HG03139 (cell line): ENCODE measurements around the gene MCCD1.
"Not testable (repeated sequence)": the region's sequence is repeated elsewhere in the genome, so short reads cannot be mapped to it uniquely, and the experiment has no call there.

Source experiments
- ATAC-seq: cut with Tn5 transposase; IDR thresholded peaks from one replicate; pipeline ENCODE4 v1.9.1; 2021; ENCODE audit not compliant: unreplicated experiment

MCCD1 gene

GRCh38 chr6:31528821-31529328 is at the start of gene MCCD1:
TSS of gene MCCD1 (plus strand) at chr6:31528962. CDS start at chr6:31529015, 53 bp downstream.
- no peak for ATAC-seq

GRCh38 chr6:31479151-31479932 is 49.4 kb upstream of the MCCD1 start:
- no peak for ATAC-seq

DNA sequence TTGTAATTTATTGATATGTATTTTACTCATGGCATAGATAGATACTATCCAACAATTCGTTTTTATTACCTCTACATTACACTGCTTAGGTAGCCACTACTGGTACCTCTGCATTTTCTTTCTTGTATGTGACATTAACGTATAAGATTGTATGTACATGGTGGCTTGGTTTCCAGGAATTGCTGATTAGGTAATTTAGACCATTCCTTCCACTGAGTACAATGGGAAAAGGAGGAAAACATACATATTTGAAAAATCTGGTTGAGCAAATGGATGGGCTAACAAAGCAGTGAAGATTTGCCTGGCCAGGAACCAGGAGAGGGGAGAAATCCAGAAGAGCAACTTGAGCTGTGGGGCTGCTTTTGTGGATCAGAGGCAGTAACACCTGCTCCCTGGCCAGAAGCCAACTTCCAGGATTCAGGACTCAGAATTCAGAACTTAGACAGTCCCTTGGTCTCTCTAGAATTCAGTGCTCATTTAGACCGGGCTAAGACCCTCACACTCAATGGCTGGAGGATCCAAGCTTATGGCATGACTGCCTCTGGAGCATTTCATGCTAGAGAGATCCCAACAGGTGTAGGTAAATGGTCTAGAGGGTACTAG is 48.7 kb upstream of the MCCD1 start:
- no peak for ATAC-seq

- ATAC-seq, result no peak
Measured at GRCh38 chr6:31480574-31480973, 48.2 kb upstream of the MCCD1 start.

- no peak for ATAC-seq
Measured at GRCh38 chr6:31483392-31483791, 45.4 kb upstream of the MCCD1 start.

DNA sequence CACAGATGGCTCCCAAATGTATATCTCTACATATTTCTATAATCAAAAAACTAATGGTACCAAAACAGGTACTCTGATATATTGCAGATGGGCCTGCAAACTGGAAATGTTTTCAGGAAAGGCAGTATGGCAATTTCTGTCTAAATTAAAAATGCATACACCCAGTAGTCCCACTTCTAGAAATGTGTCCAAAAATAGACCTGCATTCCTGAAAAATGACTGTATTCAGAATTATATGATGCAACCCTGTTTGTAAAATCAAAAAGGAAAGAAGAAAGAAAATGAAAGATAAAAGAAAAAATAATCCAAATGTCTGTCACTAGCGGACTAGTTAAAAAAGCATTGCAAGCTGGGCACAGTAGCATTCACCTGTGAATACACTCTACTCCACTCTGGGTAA is 43.7 kb upstream of the MCCD1 start:
- no peak for ATAC-seq

- ATAC-seq, result not testable (repeated sequence)
Measured at GRCh38 chr6:31486065-31486837, 42.5 kb upstream of the MCCD1 start.

GRCh38 chr6:31487674-31488073 is 41.1 kb upstream of the MCCD1 start:
- not testable (repeated sequence) for ATAC-seq

DNA sequence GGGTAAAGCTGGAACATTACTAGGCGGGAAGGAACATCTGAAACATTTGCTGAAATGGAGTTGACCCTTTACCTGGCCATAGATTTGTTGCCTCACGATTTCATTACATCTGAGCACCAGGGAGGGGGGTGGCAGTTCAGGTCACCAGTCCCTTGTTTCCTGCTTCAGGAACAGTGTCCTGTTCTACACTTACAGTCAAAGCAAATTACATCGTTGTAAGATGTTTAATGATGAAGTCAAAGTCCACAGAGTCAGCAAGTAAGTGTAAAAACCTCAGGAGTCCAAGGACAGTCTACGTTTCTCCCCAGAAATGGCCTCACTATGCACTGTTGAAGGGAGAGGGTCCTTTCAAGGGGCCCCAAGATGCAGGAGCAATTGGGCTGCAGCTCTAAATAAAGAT is 39.7 kb upstream of the MCCD1 start:
- ATAC-seq, result no peak

- ATAC-seq, result no peak
Measured at GRCh38 chr6:31490115-31490873, 38.5 kb upstream of the MCCD1 start.

GRCh38 chr6:31493550-31493874 is 35.2 kb upstream of the MCCD1 start:
- not testable (repeated sequence) for ATAC-seq

- no peak for ATAC-seq
Measured at GRCh38 chr6:31493875-31494694, 34.7 kb upstream of the MCCD1 start.

DNA sequence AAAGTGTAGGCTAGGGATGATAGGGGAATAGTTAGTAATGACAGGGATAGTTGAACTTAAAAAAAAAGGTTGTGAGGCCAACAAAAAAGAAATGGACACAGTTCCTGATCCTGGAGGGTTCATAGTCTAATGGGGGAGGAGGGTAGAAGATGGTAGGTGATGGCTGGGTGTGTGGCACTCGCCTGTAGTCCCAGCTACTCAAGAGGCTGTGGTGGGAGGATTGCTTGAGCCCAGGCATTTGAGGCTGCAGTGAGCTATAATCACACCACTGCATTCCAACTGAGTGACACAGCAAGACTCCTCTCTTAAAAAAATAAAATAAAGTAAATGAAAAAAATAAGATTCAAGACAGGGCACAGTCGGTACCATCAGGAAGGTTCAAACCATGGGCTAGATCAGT is 33.2 kb upstream of the MCCD1 start:
- ATAC-seq, result no peak

GRCh38 chr6:31496826-31497225 is 31.9 kb upstream of the MCCD1 start:
- not testable (repeated sequence) for ATAC-seq

GRCh38 chr6:31497531-31498476 is 31.0 kb upstream of the MCCD1 start, which contains the start of gene MICB:
TSS of gene MICB (plus strand) at chr6:31498145. CDS start at chr6:31498194, 49 bp downstream.
- peak; percentile 37 for ATAC-seq

DNA sequence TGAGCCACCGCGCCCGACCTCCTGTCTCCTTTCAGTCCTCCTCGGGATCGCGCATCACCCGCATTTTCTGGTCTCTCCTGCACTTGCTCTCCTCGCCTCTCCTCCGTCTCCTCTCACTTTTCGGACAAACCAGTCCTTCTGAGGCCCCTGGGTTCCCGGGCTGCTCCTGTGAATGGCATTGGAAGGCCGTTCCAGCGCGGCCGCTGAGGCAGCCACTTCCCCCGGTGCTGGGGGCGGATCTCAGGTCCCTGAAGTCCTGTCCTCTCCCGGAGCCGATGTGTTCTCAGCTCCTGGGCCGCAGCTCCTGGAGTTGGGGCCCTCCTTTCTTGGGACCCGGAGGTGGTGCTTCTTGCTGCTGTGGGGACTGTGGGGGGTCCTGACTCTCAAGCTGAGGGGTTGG is 30.0 kb upstream of the MCCD1 start:
- ATAC-seq, result no peak

DNA sequence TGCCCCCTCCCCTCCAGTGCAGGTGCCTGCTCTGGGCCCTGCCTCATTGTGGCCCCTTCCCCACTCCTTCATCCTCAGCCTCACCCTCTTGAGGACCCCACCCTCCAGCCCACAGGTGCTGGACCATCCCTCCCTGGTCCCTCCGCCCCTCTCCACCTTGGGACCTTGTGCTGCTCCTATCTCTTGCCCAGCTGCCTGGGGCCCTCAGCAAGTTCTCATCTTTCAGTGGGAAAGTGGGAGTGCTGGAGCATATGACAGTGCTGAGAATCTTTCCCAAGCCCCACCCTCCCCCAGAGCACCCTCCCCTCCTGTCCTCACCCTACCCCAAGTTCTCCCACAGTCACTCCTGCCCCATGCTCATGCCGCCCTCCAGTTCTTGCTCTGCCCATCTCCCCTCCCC is 29.1 kb upstream of the MCCD1 start:
- ATAC-seq, result not testable (repeated sequence)

DNA sequence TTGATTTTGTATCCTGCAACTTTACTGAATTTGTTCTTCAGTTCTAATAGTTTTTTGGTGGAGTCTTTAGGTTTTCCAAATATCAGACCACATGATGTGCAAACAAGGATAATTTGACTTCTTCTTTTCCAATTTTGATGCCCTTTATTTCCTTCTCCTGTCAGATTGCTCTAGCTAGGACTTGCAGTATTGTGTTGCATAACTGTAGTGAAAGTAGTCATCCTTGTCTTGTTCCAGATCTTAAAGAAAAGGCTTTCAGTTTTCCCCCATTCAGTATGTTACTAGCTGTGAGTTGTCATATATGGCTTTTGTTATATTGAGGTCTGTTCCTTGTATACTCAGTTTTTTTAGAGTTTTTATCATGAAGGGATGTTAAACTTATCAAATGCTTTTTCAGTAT is 26.2 kb upstream of the MCCD1 start:
- no peak for ATAC-seq

DNA sequence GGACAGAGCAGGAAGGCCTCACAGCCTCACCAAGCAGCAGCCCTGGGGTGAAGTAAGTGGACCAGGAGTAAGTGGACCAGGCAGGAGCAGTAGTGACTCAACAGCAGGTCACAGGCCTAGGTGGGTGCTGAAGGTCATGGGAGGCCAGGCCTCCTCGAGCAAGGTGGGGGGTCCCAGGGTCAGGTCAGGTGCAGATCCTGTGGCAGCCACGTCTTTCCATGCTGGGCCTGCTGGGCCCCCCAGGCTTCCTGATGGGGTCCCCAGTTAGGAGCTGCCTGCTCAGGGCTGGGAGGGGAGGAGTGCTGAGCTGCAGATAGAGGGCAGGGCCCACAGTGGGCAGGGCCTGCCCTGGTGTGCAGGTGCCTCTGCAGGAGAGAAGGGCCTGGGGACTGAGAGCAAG is 19.7 kb upstream of the MCCD1 start:
- ATAC-seq, result not testable (repeated sequence)
